HG02571 (cell line): Measurements from ENCODE around the gene SMTNL2.
"Not testable (repeated sequence)": the region's sequence is repeated elsewhere in the genome, so short reads cannot be mapped to it uniquely, and the experiment has no call there.

ENCODE experiments used
- ATAC-seq: cut with Tn5 transposase; IDR thresholded peaks from one replicate; pipeline ENCODE4 v1.9.1; 2021; ENCODE audit warnings: mild to moderate bottlenecking, moderate library complexity; ENCODE audit not compliant: unreplicated experiment

SMTNL2 gene

DNA sequence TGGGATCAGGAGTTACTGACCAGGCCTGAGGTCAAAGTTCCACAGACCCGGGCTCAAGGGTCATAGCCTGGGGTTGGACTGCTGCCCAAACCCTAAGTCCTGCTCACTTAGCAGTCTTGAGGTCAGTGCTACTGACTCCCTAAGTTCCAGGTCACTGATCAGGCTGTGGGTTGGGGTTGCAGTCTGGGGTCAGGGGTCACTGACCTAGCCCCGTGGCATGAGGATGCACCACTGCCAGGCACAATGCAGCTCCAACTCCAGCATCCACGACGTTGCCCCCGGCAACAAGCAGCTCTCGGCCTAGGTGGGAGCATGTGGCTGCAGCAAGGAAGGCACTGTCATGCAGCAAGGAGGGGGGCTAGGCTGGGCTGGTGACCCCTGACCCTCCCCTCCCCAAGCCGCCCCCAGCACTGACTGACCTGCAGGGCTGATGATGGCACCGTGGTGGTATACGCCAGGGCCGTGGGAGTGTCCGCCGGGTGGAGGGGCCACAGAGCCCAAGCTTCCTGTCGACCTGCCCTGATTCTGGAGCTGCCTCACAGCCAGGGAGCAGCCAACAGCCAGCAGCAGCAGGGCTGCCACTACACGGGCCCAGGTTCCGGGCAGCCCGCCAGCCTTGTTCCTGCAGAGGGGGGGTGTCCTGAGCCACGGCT is 25.1 kb upstream of the SMTNL2 start:
- no peak for ATAC-seq

DNA sequence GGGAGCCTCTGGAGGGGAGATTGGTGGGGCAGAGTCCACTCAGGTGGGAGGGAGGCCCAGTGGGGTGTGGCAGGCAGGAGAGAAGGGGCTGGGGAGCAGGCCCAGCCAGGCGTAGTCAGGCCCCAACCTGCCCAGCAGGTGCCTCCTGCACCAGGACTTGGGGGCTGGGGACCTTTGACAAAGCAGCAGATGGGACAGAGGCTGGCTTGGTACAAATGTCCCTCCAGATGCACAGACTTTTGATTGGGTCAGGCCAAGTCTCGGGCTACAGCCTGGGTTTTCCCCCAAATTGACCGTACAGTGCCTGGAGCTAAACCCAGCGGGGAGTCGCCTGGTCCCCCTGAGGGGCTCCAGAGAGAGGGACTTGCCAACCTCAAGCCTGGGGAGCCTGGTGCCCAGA is 24.4 kb upstream of the SMTNL2 start:
- ATAC-seq = no peak

DNA sequence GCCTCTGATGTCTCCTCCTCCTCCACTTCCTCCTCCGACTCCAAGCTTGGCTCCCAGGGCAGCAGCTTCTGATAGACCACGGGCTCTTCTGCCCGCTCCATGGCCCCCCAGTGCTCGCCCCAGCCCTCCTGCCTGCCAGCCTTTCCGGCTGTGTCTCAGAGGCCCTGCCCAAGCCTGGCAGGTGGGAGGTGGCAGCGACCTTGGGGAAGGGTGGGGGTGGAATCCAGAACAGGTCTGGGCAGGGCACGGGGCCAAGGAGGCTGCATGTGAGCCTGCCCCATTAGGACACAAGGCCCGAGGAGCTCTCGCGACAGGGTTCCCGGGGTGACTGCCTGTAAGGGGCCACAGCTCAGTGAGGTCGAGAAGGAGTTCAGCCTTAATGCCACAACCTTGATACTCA is 23.9 kb upstream of the SMTNL2 start, which contains the start of gene GGT6:
GGT6 (minus strand) TSS at position 157 of the 400 bp plus-strand sequence; CDS start at position 101, 56 bp downstream.
- no peak for ATAC-seq

DNA sequence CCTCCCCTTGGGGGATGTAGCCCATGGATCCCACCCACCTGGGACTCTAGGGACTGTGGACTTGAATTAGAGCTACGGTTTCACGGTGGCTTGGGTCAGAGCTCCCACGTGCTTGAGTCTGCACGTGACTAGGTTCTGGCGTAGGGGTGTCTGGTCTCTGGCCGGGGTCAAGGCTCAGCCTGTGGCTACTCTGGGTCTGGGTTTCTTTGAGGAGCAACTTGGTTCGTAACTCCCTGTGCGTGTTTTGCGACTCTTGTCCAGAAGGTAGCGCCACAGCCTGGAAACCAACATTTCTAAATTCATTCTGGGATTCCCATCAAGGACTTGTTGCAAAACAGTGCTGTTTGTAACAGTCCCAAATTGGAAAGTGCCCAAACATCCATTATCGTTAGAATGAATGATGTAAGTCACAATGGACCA is 23.5 kb upstream of the SMTNL2 start:
- ATAC-seq = no peak

DNA sequence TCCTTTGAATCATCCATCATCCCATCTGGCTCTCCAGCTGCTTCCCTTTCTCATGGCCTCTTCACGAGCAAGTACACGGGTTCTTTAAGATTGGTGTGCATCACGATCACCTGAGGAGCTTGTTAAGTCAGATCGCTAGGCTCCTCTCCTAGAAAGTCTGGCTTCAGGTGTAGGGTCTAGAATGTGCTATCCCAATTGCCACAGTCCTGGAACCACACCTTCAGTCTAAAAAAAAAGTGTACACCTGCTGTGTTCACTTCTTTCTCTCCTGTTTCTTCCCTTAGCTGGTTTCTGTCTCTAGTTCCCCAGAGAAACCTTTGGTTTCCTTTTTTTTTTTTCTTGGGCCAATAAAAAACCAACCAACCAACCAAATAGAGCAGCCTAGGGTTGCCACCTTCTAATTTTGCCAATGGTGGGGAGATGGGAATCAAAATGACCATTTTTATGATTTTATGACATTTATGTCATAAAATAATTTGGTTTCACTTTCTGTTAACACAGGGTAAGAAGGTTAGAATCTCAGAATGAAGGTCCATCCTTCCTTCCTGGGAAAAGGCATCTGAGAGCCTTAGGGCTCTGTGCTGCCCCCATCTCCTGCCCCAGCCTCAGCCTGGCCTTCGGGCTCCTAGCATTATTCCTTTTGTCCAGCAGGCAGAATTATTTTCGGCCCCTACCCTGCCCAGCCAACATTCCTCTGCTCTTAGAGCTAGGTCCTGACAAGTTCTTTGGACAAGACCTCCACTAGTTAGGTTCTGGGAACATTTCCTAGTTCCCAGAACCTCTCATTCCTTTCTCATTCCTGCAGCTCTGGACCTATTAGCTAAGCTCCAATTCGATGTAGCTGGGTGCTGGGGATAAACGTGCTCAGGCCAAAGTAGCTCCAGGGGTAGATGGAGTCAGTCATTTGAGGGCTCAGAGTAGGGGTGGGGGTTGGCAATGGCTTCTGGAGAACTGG is 22.0 kb upstream of the SMTNL2 start:
- ATAC-seq = no peak

DNA sequence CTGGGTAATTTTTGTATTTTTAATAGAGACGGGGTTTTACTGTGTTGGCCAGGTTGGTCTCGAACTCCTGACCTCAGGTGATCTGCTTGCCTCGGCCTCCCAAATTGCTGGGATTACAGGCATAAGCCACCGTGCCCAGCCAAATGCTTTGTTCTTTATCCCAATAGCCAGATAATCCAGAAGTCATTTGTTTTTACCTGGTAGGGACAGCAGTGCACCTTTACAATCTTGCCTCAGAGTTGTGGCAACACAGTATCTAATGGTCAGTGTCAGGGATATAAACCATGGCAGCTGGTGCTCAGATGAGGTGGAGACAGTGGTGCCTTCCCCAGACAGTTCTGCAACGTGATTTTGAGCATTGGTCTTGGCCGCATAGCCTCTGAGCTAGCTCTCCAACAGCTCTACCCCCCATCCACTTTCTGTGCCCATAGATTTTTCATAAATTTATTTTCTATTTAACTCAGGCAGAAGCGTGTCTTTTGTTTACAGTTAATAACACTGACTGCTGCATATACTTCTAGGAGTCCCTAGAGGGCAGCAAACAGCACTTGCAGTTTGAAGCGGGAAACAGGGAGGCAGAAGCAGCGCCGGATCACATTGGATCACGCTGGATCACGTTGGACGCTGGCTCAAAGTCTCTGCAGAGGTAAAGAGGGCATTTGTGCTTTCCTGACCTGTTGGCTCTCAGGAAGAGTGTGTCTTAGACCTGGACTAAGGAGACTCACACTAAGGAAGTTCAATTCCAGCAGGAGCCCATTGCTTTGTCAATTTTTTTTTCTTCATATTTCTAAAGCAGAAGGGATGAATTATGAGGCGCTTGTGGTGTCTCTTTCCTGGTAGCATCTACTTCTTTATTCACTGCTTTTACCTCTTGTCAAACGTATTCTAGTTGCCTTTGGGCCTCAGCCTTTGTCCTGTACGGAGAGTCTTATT is 18.9 kb upstream of the SMTNL2 start:
- ATAC-seq = no peak

DNA sequence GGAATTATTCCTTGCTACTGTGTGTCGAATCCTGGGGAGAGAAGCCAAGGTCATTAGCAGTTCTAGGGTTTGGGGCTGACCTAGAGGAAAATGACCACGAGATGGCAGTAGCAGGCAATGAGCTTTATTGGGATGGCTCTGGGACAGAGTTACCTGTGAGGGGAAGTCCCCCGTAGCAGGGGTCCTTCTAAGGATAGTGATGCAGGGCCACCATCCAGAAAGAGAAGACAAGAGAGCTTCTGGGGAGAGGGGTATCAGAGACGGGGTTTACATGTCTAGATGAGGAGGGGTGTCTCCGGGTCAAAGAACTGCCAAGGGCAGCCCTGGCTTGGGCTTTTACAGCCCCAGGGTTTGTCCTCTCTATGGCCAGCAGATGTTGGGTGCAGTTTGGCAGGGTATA is 17.5 kb upstream of the SMTNL2 start:
- ATAC-seq = no peak

DNA sequence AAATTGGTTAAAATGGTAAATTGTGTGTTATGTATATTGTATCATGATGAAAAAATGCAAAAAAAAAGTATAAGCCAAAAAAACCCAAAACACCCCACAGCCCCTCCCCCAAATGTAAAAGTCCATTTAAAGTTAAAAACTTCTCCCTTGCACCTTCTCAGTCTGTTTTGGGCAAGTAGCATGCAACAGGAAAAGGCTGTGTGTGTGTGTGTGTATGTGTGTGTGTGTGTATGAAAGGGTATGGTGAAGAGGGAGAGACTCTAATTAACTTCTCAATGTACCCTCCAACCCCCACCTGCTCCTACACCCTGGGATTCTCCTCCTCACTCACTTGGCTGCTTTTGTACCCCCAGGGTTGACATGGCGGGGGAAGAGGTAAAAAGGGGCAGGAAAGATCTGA is 14.7 kb upstream of the SMTNL2 start:
- no peak for ATAC-seq

DNA sequence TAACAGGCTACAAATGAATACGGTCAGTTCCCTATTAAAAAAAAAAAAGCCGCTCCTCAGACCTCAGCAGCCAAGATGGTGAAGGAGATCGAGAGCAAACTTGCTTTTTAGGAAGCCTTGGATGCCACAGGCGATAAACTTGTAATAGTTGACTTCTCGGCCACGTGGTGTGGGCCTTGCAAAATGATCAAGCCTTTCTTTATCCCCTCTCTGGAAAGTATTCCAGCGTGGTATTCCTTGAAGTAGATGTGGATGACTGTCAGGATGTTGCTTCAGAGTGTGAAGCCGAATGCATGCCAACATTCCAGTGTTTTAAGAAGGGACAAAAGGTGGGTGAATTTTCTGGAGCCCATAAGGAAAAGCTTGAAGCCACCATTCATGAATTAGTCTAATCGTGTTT is 12.2 kb upstream of the SMTNL2 start:
- ATAC-seq = no peak

DNA sequence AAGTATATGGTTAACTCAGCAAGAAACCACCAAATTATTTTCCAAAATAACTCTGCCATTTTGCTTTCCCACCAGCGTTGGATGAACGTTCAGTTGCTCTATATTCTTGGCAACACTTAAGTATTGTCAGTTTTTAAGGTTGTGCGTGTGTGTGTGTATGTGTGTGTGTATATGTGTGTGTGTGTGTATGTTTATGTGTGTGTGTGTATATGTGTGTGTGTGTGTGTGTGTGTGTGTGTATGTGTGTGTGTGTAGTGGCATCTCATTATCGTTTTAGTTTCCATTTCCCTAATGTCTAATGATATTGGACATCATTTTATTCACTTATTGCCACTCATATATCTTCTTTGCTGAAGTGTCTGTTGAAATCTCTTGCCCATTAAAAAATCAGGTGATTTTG is 11.2 kb upstream of the SMTNL2 start:
- ATAC-seq = no peak

DNA sequence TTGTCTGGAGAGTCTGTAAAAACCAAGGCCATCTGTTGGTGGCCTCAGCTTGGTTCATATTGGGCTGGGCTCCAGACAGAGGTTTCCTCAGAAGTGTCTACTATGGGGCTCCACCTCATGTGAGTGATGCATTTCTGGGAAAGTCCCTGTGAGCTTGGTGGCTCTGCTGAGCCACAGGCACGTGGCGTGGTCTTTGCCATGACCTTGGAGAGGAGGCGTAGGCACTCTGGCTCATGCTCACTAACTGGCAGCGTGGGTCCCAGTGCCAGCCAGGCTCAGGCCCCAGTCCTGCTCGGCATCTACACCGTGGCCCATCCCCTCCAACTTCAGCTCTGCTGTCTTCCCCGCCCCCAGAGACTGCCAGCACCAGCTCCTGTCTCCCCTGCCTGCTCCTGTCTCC is 10.7 kb upstream of the SMTNL2 start:
- no peak for ATAC-seq

DNA sequence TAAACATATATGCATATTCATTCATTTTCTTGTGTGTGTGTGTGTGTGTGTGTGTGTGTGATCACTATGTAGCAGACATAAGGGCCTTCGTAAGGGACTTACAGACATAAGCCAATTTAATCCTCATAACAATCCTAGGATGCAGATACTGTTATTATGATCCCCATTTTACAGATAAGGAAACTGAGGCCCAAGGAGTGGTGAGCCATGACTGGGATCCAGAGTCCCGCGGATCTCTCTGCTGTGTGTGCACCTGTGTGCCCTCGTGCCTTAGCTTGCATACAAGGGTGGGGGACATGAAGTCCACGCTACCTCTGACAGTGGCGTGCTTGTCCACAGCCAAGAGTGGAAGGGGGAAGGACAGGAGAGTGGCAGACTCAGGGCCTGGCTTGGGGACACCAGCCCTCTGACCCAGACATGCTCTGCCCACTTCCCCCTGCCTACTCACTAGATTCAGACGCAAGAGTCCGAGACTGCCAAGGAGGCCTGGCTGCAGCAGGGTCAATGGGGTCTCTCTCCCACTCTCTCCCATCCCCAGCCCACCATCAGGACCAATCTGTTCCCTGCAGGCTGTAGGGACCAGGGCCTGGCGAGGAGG is 9.8 kb upstream of the SMTNL2 start:
- no peak for ATAC-seq

DNA sequence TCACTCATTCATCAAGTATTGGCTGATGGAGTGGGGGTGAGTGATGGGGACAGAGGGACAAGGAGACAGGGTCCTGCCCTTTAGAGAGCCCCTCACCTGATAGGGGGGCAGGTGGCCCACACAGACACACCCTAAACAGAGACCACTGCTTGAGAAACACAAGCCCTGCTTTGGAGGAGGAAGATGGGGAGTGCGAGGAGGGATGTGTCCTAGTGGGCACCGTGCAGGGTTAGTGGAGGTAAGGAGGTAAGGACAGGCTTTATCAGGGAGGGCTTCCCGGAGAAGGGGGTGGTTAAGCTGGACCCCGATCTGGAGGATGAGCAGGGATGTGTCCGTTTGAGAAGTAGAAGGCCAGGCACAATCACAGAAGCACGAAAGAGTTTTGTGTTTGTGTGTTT is 8.2 kb upstream of the SMTNL2 start:
- ATAC-seq = no peak

DNA sequence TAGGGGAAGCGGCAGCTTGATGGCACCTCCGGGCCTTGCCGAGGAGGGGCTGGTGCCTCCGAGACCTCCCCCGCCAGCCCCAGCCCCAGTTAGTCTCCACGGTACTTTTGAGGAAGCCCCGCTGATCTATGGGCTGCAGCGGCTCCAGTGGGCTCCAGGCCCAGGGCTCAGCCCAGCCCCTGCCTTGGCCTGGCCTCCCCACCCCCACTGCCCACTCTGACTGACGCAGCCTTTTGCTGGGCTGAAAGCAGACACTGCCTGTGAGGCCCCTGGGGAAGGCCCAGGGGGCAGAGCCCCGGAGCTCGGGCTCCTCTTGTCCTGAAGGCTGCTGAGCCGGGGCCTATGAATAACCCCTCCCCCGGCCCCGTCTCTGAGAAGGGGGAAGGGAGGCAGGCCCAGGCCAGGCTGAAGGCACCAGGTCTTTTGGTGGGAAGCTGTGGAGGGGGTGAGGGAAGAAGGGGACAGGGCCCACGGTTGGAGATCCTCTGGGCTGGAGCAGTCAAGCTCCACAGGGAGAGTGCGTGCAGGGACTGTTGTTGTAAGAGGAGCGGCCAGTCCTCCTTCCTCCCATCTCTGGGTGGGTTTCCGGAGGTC is 7.5 kb upstream of the SMTNL2 start:
- no peak for ATAC-seq

DNA sequence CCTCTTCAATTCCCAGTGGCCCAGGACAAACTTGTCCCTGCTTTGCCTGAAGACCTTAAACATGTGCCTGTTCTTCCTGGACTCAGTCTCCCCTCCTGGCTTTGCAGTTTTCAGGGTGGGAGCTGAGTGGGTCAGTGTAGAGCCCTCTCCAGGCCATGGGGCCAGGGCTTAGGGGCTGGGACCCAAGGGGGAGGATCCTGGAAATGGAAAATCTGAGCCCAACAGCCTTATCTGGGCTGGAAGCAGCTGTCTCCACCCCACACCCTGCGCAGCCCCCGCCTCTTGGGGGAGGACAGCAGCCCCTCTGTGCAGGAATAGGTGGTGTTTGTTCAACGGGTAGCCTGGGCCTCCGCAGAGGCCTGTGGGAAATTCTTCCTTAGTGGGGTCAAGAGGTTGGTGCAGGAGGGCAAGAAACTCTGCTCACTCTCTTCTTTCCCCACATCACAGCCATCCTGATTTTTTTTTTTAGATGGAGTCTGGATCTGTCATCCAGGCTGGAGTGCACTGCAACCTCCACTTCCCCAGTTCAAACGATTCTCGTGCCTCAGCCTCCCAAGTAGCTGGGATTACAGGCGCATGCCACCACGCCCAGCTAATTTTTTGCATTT is 6.8 kb upstream of the SMTNL2 start:
- no peak for ATAC-seq

DNA sequence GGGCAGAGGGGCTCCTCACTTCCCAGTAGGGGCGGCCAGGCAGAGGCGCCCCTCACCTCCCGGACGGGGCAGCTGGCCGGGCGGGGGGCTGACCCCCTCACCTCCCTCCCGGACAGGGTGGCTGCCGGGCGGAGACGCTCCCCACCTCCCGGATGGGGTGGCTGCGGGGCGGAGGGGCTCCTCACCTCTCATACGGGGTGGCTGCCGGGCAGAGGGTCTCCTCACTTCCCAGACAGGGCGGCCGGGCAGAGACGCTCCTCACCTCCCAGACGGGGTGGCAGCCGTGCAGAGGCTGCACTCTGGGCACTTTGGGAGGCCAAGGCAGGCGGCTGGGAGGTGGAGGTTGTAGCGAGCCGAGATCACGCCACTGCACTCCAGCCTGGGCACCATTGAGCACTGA is 6.0 kb upstream of the SMTNL2 start:
- not testable (repeated sequence) for ATAC-seq

DNA sequence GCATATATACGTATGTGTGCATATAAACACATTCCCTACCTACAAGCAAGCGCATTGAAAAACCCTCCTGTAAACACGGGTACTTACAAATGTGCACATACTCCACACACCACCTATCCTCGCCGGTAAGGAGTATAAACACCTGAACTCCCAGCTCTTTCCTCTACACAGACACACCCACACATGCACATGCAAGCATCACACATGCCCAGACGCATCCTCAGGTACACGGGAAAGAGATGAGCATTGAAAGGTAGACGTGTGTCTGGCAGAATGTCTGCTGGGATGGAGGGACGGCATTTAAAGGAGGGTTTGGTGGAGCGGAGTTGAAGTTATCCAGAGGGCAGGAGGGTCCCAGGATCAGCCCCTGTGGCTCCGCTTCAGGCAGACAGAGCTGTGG is 4.7 kb upstream of the SMTNL2 start:
- no peak for ATAC-seq

DNA sequence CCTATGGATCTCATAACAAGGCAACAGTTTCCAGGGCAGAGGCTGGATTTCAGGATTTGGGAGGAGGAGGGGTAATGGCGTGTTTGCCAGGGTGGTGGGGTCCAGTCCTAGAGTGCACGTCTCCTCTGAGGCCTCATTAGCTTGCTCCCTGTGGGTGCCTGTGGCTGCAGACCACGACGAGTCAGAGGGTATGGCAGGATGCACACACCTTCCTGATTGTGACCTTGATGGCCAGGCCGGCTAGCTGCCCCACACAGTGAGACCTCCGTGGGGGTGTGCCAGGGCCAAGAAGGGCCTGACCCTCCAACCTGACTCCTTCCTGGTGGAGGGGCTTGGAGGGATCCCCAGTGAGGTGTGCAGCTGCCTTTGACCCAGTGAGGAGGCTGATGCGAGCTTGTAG is 4.0 kb upstream of the SMTNL2 start:
- no peak for ATAC-seq

DNA sequence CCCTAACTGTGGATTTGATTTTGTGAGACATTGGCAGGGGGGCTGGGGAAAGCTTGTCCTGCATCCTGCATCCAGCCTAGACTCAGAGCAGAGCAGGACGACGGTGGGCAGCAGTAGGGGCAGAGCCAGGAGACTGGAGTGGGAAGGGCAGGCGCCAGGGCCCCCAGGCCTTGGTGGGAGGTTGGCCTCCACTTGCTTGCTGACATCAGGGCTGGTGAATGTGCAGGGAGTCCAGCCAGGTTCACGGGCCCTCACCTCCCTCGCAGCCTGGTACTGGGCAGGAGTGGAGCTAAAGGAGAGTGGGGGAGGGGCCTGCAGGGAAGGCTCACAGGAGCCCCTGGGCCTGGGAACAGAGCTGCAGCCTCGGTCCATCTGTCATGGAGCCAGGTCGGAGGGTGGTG is 2.2 kb upstream of the SMTNL2 start:
- no peak for ATAC-seq

DNA sequence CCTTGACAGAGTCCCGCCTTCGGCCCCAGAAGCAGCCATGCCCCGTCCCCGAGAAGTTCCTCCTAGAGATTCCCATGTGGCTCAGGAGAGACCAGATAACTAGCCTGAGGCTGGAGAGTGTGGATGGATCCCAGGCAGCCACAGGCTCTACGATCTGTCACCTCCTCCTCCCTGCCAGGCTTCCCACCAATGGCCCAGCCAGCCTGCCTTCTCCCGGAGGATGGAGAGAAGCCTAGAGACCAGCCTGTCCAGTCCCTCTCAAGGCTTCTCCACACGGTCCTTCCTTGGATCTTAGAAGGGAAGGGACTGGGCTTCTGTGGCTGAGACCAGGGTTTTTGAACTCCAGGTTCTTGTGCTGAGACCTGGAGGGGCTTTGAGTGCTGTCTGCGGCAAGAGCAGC is 1.6 kb upstream of the SMTNL2 start:
- ATAC-seq = no peak
